ENCODE measurements around the gene SLC17A3.
A peak's percentile ranks its signal among the peaks of the same experiment; 100 is the strongest.

The SLC17A3 gene

DNA sequence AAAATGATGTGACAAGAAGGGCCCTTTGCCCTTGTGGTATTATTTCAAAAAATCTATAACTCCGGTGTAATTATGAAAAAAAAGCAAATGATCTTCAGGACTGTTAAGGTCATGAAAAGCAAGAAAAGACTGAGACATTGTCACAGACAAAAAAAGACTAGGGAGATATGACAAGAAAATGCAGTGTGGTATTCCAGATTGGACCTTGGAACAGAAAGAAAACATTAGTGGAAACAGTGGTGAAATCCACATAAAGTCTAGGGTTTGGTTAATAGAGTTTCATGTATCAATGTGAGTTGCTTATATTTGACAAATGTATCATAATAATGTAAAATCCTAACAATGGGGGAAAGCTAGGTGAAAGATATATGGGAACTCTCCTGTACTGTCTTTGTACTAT, 26.8 kb upstream of the SLC17A3 start:
- Histone ChIP-seq H2BK12ac (ENCODE audit: low read length) (no peak overlapping the region), H3K4me2 (ENCODE audit: insufficient read depth, low read length, poor library complexity, severe bottlenecking) (no peak overlapping the region), H3K79me1 (ENCODE audit: low read depth, low read length) (no peaks in the 10 kb centered on the region), H2BK15ac (ENCODE audit: low read length) (no peak overlapping the region), H4K91ac (ENCODE audit: low read depth, low read length, poor library complexity) (no peak overlapping the region), H3K23ac (ENCODE audit: low read depth, low read length, poor library complexity) (no peak overlapping the region), H4K8ac (ENCODE audit: low read depth, low read length) (no peak overlapping the region), H2AFZ (ENCODE audit: low read length) (no peak overlapping the region), H3K27ac (replicated peaks; ENCODE audit: low read length) (no peak overlapping the region), H3K36me3 (replicated peaks in 1 of 2; ENCODE audit: control insufficient read depth in 2 of 2, insufficient read depth in 2 of 2, low read length in 2 of 2) (no peaks in the 10 kb centered on the region), H3K4me3 (ENCODE audit: low read length in 2 of 2) (no peak overlapping the region), H2BK5ac (ENCODE audit: low read length) (no peak overlapping the region), H2BK120ac (ENCODE audit: low read depth, low read length) (no peak overlapping the region), H3K4me1 (ENCODE audit: control insufficient read depth in 2 of 2, insufficient read depth in 1 of 2, low read depth in 1 of 2, low read length in 2 of 2) (peaks cover 3 to 9% of the 10 kb centered on the region in 2 donors), H3K9ac (ENCODE audit: low read depth, low read length, poor library complexity) (no peak overlapping the region), H3K9me3 (replicated peaks in 1 of 2; ENCODE audit: control insufficient read depth in 2 of 2, insufficient read depth in 1 of 2, low read depth in 1 of 2, low read length in 2 of 2) (no peaks in the 10 kb centered on the region), H2AK5ac (ENCODE audit: low read depth, low read length) (no peak overlapping the region), H3K18ac (ENCODE audit: low read length) (no peak overlapping the region), H3K27me3 (ENCODE audit: control insufficient read depth in 3 of 3, insufficient read depth in 3 of 3, low read depth in 1 of 3, low read length in 3 of 3) (no peaks in the 10 kb centered on the region), H3K4ac (ENCODE audit: low read length) (no peak overlapping the region), H3K14ac (ENCODE audit: low read length) (no peak overlapping the region)
- DNase-seq (ENCODE audit: low spot score): no peak
- no CpG with 5 or more reads among the region's 1 CpG for WGBS, 2 donors (ENCODE audit: extremely low coverage in 2 of 2, insufficient read length in 2 of 2, insufficient replicate concordance in 1 of 2)

- H3K14ac ChIP-seq (ENCODE audit: low read length): no peak overlapping the region
- no peaks in the 10 kb centered on the region for H3K79me1 ChIP-seq (ENCODE audit: low read depth, low read length)
- H2AFZ ChIP-seq (ENCODE audit: low read length): no peak overlapping the region
- no peaks in the 10 kb centered on the region for H3K36me3 ChIP-seq (replicated peaks in 1 of 2; ENCODE audit: control insufficient read depth in 2 of 2, insufficient read depth in 2 of 2, low read length in 2 of 2)
- no peak overlapping the region for H4K8ac ChIP-seq (ENCODE audit: low read depth, low read length)
- no peak overlapping the region for H3K27ac ChIP-seq (replicated peaks; ENCODE audit: low read length)
- no peak overlapping the region for H2BK12ac ChIP-seq (ENCODE audit: low read length)
- DNase-seq (ENCODE audit: low spot score): no peak
- no peak overlapping the region for H2BK120ac ChIP-seq (ENCODE audit: low read depth, low read length)
- no peak overlapping the region for H3K18ac ChIP-seq (ENCODE audit: low read length)
- no peaks in the 10 kb centered on the region for H3K27me3 ChIP-seq (ENCODE audit: control insufficient read depth in 3 of 3, insufficient read depth in 3 of 3, low read depth in 1 of 3, low read length in 3 of 3)
- H2BK15ac ChIP-seq (ENCODE audit: low read length): no peak overlapping the region
- H3K4me3 ChIP-seq (ENCODE audit: low read length in 2 of 2): no peak overlapping the region
- H3K4me2 ChIP-seq (ENCODE audit: insufficient read depth, low read length, poor library complexity, severe bottlenecking): no peak overlapping the region
- no peak overlapping the region for H2BK5ac ChIP-seq (ENCODE audit: low read length)
- H3K4ac ChIP-seq (ENCODE audit: low read length): no peak overlapping the region
- H4K91ac ChIP-seq (ENCODE audit: low read depth, low read length, poor library complexity): no peak overlapping the region
- no peak overlapping the region for H3K9ac ChIP-seq (ENCODE audit: low read depth, low read length, poor library complexity)
- no peak overlapping the region for H3K23ac ChIP-seq (ENCODE audit: low read depth, low read length, poor library complexity)
- no peaks in the 10 kb centered on the region for H3K9me3 ChIP-seq (replicated peaks in 1 of 2; ENCODE audit: control insufficient read depth in 2 of 2, insufficient read depth in 1 of 2, low read depth in 1 of 2, low read length in 2 of 2)
- no CpG with 5 or more reads among the region's 2 CpGs for WGBS, 2 donors (ENCODE audit: extremely low coverage in 2 of 2, insufficient read length in 2 of 2, insufficient replicate concordance in 1 of 2)
- peaks cover 3 to 9% of the 10 kb centered on the region in 2 donors for H3K4me1 ChIP-seq (ENCODE audit: control insufficient read depth in 2 of 2, insufficient read depth in 1 of 2, low read depth in 1 of 2, low read length in 2 of 2)
- H2AK5ac ChIP-seq (ENCODE audit: low read depth, low read length): no peak overlapping the region
These were observed 25.8 kb upstream of the SLC17A3 start for GRCh38 chr6:25899580-25900408.

- H3K27me3 ChIP-seq (ENCODE audit: control insufficient read depth in 3 of 3, insufficient read depth in 3 of 3, low read depth in 1 of 3, low read length in 3 of 3): no peaks in the 10 kb centered on the region
- H2BK12ac ChIP-seq (ENCODE audit: low read length): no peak overlapping the region
- peaks cover 3 to 9% of the 10 kb centered on the region in 2 donors for H3K4me1 ChIP-seq (ENCODE audit: control insufficient read depth in 2 of 2, insufficient read depth in 1 of 2, low read depth in 1 of 2, low read length in 2 of 2)
- no peak overlapping the region for H2BK15ac ChIP-seq (ENCODE audit: low read length)
- H2AFZ ChIP-seq (ENCODE audit: low read length): no peak overlapping the region
- H3K9me3 ChIP-seq (replicated peaks in 1 of 2; ENCODE audit: control insufficient read depth in 2 of 2, insufficient read depth in 1 of 2, low read depth in 1 of 2, low read length in 2 of 2): no peaks in the 10 kb centered on the region
- H3K79me1 ChIP-seq (ENCODE audit: low read depth, low read length): no peaks in the 10 kb centered on the region
- H3K36me3 ChIP-seq (replicated peaks in 1 of 2; ENCODE audit: control insufficient read depth in 2 of 2, insufficient read depth in 2 of 2, low read length in 2 of 2): no peaks in the 10 kb centered on the region
- H3K18ac ChIP-seq (ENCODE audit: low read length): no peak overlapping the region
- H3K4ac ChIP-seq (ENCODE audit: low read length): no peak overlapping the region
- H3K27ac ChIP-seq (replicated peaks; ENCODE audit: low read length): no peak overlapping the region
- DNase-seq (ENCODE audit: low spot score): peak; percentile 17
- H4K8ac ChIP-seq (ENCODE audit: low read depth, low read length): no peak overlapping the region
- no CpG with 5 or more reads among the region's 2 CpGs for WGBS, 2 donors (ENCODE audit: extremely low coverage in 2 of 2, insufficient read length in 2 of 2, insufficient replicate concordance in 1 of 2)
- H3K4me2 ChIP-seq (ENCODE audit: insufficient read depth, low read length, poor library complexity, severe bottlenecking): no peak overlapping the region
- no peak overlapping the region for H2BK5ac ChIP-seq (ENCODE audit: low read length)
- no peak overlapping the region for H2BK120ac ChIP-seq (ENCODE audit: low read depth, low read length)
- H3K23ac ChIP-seq (ENCODE audit: low read depth, low read length, poor library complexity): no peak overlapping the region
- H3K4me3 ChIP-seq (ENCODE audit: low read length in 2 of 2): no peak overlapping the region
- H3K9ac ChIP-seq (ENCODE audit: low read depth, low read length, poor library complexity): no peak overlapping the region
- no peak overlapping the region for H4K91ac ChIP-seq (ENCODE audit: low read depth, low read length, poor library complexity)
- no peak overlapping the region for H2AK5ac ChIP-seq (ENCODE audit: low read depth, low read length)
- no peak overlapping the region for H3K14ac ChIP-seq (ENCODE audit: low read length)
These were observed 25.1 kb upstream of the SLC17A3 start for GRCh38 chr6:25899123-25899522.

DNA sequence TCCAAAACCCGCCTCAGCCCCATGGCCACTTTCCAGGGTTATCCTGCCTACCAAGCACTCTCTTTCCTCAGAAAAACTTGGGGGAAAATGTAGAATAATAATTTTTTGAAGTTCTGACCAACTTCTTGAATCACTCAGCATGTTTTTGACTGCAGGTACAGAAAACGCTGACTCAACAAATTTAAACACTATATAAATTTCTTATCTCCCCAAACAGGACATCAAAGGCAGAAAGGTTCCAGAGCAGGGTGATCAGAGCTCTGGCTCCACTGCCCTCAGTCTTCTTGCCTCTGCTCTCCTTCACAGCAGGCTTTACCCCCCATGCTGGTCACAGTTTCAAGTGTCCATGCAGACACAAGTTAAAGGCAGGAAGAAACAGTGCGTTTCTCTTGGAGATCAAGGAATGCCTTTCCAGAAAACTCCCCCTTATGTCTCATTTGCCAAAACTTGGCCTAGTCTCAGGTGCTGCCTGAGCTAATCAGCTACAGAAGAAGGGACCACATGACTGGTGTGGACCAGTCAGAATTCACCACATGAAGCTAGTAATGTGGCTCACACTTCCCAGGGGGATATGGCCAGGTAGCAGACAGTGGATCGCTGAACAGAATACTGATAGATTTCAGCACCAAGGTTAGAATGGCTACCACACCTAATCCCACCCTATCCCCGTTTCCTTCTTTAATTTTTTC, 24.4 kb upstream of the SLC17A3 start:
- no peak overlapping the region for H3K4ac ChIP-seq (ENCODE audit: low read length)
- no peaks in the 10 kb centered on the region for H3K9me3 ChIP-seq (replicated peaks in 1 of 2; ENCODE audit: control insufficient read depth in 2 of 2, insufficient read depth in 1 of 2, low read depth in 1 of 2, low read length in 2 of 2)
- H4K8ac ChIP-seq (ENCODE audit: low read depth, low read length): no peak overlapping the region
- H3K4me3 ChIP-seq (ENCODE audit: low read length in 2 of 2): no peak overlapping the region
- H2BK12ac ChIP-seq (ENCODE audit: low read length): no peak overlapping the region
- no peak overlapping the region for H3K23ac ChIP-seq (ENCODE audit: low read depth, low read length, poor library complexity)
- H2AFZ ChIP-seq (ENCODE audit: low read length): no peak overlapping the region
- no peak overlapping the region for H3K14ac ChIP-seq (ENCODE audit: low read length)
- H3K4me1 ChIP-seq (ENCODE audit: control insufficient read depth in 2 of 2, insufficient read depth in 1 of 2, low read depth in 1 of 2, low read length in 2 of 2): peaks cover 3 to 9% of the 10 kb centered on the region in 2 donors
- no peak overlapping the region for H3K27ac ChIP-seq (replicated peaks; ENCODE audit: low read length)
- H4K91ac ChIP-seq (ENCODE audit: low read depth, low read length, poor library complexity): no peak overlapping the region
- H2AK5ac ChIP-seq (ENCODE audit: low read depth, low read length): no peak overlapping the region
- H2BK5ac ChIP-seq (ENCODE audit: low read length): no peak overlapping the region
- peak overlapping the region; percentile 35 for H3K18ac ChIP-seq (ENCODE audit: low read length)
- no peak overlapping the region for H3K9ac ChIP-seq (ENCODE audit: low read depth, low read length, poor library complexity)
- WGBS, 2 donors (ENCODE audit: extremely low coverage in 2 of 2, insufficient read length in 2 of 2, insufficient replicate concordance in 1 of 2): no CpG with 5 or more reads among the region's 5 CpGs
- DNase-seq (ENCODE audit: low spot score): no peak
- no peaks in the 10 kb centered on the region for H3K36me3 ChIP-seq (replicated peaks in 1 of 2; ENCODE audit: control insufficient read depth in 2 of 2, insufficient read depth in 2 of 2, low read length in 2 of 2)
- H3K27me3 ChIP-seq (ENCODE audit: control insufficient read depth in 3 of 3, insufficient read depth in 3 of 3, low read depth in 1 of 3, low read length in 3 of 3): no peaks in the 10 kb centered on the region
- H3K79me1 ChIP-seq (ENCODE audit: low read depth, low read length): no peaks in the 10 kb centered on the region
- H2BK15ac ChIP-seq (ENCODE audit: low read length): no peak overlapping the region
- no peak overlapping the region for H3K4me2 ChIP-seq (ENCODE audit: insufficient read depth, low read length, poor library complexity, severe bottlenecking)
- no peak overlapping the region for H2BK120ac ChIP-seq (ENCODE audit: low read depth, low read length)

Data from neuronal stem cell (in vitro differentiated cells).